Breast epithelium (tissue), 4 donors: ENCODE results near the gene RAB3GAP1. TPM values are rescaled to one million over a fixed set of nuclear protein-coding genes. Genes with fewer than 3 reads are reported as not detected.

Experiments used
- DNase-seq, 2 donors: peaks; one replicate each; pipeline ENCODE4 v3.0.0-alpha.2; 2019; ENCODE audit warnings: low spot score in 2 of 2
- H3K27ac ChIP-seq, 2 donors: fragments of 200-600 bp; sonication (generic) in 1 of 2; one replicate each; pipeline ENCODE4 v1.5.1; 2016 to 2019; ENCODE audit warnings: mild to moderate bottlenecking in 1 of 2
- H3K27me3 ChIP-seq, 2 donors: fragments of 200-600 bp; sonication (generic) in 1 of 2; one replicate each; pipeline versions ENCODE4 v1.5.1 to v1.6.0; 2017 to 2019; ENCODE audit warnings: control low read depth in 1 of 2, mild to moderate bottlenecking in 1 of 2
- H3K36me3 ChIP-seq: fragments of 200-600 bp; one replicate; pipeline ENCODE4 v1.5.1; 2019
- H3K4me1 ChIP-seq, 2 donors: fragments of 200-600 bp; sonication (generic); one replicate each; pipeline ENCODE4 v1.5.1; 2016 to 2019; ENCODE audit warnings: control low read depth in 1 of 2
- H3K4me3 ChIP-seq, 3 donors: fragments of 200-600 bp; sonication (generic); 1 replicate in 2 of 3; 2 replicates in 1 of 3; pipeline ENCODE4 v1.5.1; 2016 to 2019; ENCODE audit warnings: mild to moderate bottlenecking in 3 of 3, moderate library complexity in 2 of 3
- H3K9me3 ChIP-seq, 2 donors: fragments of 200-600 bp; sonication (generic) in 1 of 2; one replicate each; pipeline ENCODE4 v1.5.1; 2016 to 2019; ENCODE audit warnings: control low read depth in 1 of 2
- CTCF ChIP-seq, 3 donors: fragments of 450-650 bp; IDR thresholded peaks; one replicate each; pipeline ENCODE4 v1.5.1; 2016 to 2017; ENCODE audit warnings: antibody characterized with exemption in 3 of 3, mild to moderate bottlenecking in 3 of 3, moderate library complexity in 3 of 3
- POLR2A ChIP-seq: fragments of 450-650 bp; IDR thresholded peaks from one replicate; pipeline ENCODE4 v1.6.1; 2016; ENCODE audit warnings: antibody characterized with exemption, mild to moderate bottlenecking, moderate library complexity
- POLR2AphosphoS5 ChIP-seq, 3 donors: sonication (generic); formaldehyde crosslinking; IDR thresholded peaks; one replicate each; pipeline ENCODE4 v1.6.1; 2017; ENCODE audit warnings: antibody characterized with exemption in 3 of 3
- intact Hi-C: fragments of 100-400 bp; cut with DNase I; formaldehyde crosslinking; loops from one replicate; pipeline ENCODE4 v1.15.1; 2023; ENCODE audit warnings: low total_unique reads
- total RNA-seq, 3 donors: library from RNA; depleted of rRNA; stranded (reverse); fragments of >200 nt; gene quantifications; one replicate each; pipeline ENCODE4 v1.1.0, GENCODE V29; 2016

RAB3GAP1 gene
- total RNA-seq, 3 donors from 2014 or later: 53.9 to 70.5 (median 54.1) TPM

DNA sequence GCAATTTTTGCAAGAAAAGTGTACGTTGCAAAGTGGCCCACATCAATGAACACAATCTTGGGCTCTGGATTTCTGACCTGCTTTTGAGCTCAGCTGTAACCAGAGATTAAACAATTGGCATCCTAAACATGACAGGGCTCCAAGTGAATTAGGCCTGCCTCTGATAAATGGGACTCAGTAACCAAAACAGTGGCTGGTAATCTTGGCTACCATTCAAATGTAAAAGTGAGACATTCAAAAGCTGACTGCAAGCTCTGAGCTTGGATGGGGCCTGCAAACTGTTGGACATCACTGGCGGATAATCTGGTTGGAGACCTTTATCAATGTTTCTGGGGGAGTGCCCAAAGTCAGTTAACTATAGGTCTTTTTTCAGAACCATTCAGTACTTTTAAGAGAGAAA is 160.7 kb downstream of the RAB3GAP1 start:
- H3K4me3 ChIP-seq: no peak overlapping the region
- no peaks in the 10 kb centered on the region for H3K27me3 ChIP-seq
- no peak overlapping the region for H3K27ac ChIP-seq
- DNase-seq: no peak
- TF ChIP-seq POLR2AphosphoS5 (IDR thresholded peaks at IDR 0.05): no peak
- TF ChIP-seq CTCF (IDR thresholded peaks at IDR 0.05): no peak
- TF ChIP-seq POLR2A: no peak
- no peaks in the 10 kb centered on the region for H3K4me1 ChIP-seq
- H3K36me3 ChIP-seq: no peaks in the 10 kb centered on the region
- no peaks in the 10 kb centered on the region for H3K9me3 ChIP-seq
- intact Hi-C loops: no loop called here

DNA sequence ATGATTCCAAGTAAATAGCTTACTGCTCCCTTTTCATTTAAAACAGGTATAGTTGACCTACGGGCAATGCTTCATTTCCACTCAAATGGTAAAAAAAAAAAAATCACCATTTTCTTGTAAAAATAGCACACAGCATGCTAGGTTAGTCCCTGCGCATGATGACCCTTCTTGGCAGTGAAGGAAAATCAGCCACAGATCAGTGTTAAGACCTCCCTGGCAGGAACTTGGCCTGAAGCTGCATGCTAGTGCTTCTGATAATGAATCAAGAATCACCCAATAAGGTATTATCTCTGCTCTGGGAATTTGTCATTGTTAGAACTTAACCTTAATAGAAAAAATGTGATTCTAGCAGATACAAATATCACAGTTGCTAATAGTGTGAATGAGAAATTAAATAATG is 166.3 kb downstream of the RAB3GAP1 start:
- Histone ChIP-seq H3K9me3 (no peaks in the 10 kb centered on the region), H3K27ac (no peak overlapping the region), H3K36me3 (no peaks in the 10 kb centered on the region), H3K27me3 (no peaks in the 10 kb centered on the region), H3K4me3 (no peak overlapping the region), H3K4me1 (no peaks in the 10 kb centered on the region)
- DNase-seq: no peak
- TF ChIP-seq CTCF (IDR thresholded peaks at IDR 0.05) (no peak), POLR2A (no peak), POLR2AphosphoS5 (IDR thresholded peaks at IDR 0.05) (no peak)
- intact Hi-C loops: no loop called here

DNA sequence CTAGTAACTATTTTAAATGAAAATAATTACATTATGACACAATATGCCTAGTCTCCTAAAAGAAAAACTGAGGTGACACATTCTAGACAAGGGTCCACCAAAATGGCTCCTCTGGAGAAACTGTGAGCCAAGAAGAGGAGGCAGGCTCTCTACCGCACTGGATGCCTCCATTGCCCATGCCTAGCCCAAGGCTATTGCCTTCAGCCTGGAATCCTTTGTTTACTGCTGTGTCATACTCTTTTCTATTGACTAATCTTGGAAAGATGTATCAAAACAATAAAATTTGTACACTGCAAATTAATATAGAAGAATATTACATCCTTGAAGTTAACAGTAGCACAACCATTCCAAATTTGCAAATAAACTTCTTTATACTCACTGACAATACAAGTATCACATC is 167.1 kb downstream of the RAB3GAP1 start:
- no peaks in the 10 kb centered on the region for H3K36me3 ChIP-seq
- intact Hi-C loops: no loop called here
- H3K4me3 ChIP-seq: no peak overlapping the region
- TF ChIP-seq POLR2A (no peak), POLR2AphosphoS5 (IDR thresholded peaks at IDR 0.05) (no peak), CTCF (IDR thresholded peaks at IDR 0.05) (no peak)
- H3K27ac ChIP-seq: no peak overlapping the region
- no peak for DNase-seq
- H3K27me3 ChIP-seq: no peaks in the 10 kb centered on the region
- no peaks in the 10 kb centered on the region for H3K9me3 ChIP-seq
- no peaks in the 10 kb centered on the region for H3K4me1 ChIP-seq

Other genes with a start within 250 kb of the RAB3GAP1 start
- under 1 TPM in 1 of 3 donors, not detected in 2; 0.59 TPM for gene ACMSD, start 213.7 kb upstream of the RAB3GAP1 start, total RNA-seq
- 10 to 100 TPM; 35.8 to 62.8 (median 40.3) TPM for gene CCNT2, start 133.5 kb upstream of the RAB3GAP1 start, total RNA-seq
- not detected for gene MAP3K19, start 4.8 kb upstream of the RAB3GAP1 start, total RNA-seq